GM23248 (cell line): Measurements from ENCODE around the gene CROCC2.

Source experiments
- EZH2 ChIP-seq: fragments of 200-600 bp; sonication (generic); IDR thresholded peaks from 2 replicates; pipeline ENCODE4 v1.6.1; 2018; ENCODE audit warnings: antibody characterized with exemption, mild to moderate bottlenecking; ENCODE audit not compliant: insufficient read depth, poor library complexity, severe bottlenecking
- EZH2phosphoT487 ChIP-seq: fragments of 200-600 bp; sonication (generic); IDR thresholded peaks from 2 replicates; pipeline ENCODE4 v1.6.1; 2018; ENCODE audit warnings: antibody characterized with exemption, moderate library complexity, mild to moderate bottlenecking, low read depth; ENCODE audit not compliant: insufficient read depth

DNA sequence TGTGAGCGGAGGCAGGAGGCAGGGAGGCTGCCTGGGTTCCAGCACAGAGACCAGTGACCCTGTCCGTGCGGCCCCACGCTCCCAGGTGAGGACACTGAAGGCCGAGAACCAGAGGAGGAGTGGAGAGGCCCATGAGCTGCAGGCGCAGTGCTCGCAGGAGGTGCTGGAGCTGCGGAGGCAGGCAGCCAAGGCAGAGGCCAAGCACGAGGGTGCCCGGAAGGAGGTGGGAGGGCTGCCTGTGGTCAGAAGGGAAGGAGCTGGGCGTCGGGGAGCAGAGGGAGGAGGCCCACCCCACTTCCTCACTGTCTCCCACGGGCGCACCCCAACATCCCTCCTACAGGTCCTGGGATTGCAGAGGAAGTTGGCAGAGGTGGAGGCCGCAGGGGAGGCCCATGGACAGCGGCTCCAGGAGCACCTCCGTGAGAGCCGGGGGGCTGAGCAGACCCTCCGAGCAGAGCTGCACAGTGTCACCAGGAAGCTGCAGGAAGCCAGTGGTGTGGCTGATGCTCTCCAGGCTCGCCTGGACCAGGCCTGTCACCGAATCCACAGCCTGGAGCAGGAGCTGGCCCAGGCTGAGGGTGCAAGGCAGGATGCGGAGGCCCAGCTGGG is 59.3 kb downstream of the CROCC2 start:
- TF ChIP-seq EZH2phosphoT487 = no peak
- TF ChIP-seq EZH2 = no peak
